Naive B cell (primary cell): ENCODE data around the gene ATP8B1. TPM values are rescaled to one million over a fixed set of nuclear protein-coding genes. Genes with fewer than 3 reads are reported as not detected.
"Not testable (repeated sequence)": the region's sequence is repeated elsewhere in the genome, so short reads cannot be mapped to it uniquely, and the experiment has no call there.

Experiments
- ATAC-seq, 2 donors: fragments of 150-1000 bp; cut with Tn5 transposase; 2 replicates each; pipeline ENCODE4 v1.10.0; 2021; ENCODE audit warnings: low read depth in 2 of 2, mild to moderate bottlenecking in 2 of 2, moderate library complexity in 2 of 2
- DNase-seq: peaks from one replicate; pipeline ENCODE4 v3.0.0; 2022
- H3K27ac Mint-ChIP-seq, 6 donors: one replicate each; pipeline ENCODE4 v1.8.0; 2020 to 2022; ENCODE audit warnings: mild to moderate bottlenecking in 6 of 6, mixed read lengths in 6 of 6, moderate library complexity in 5 of 6, inconsistent platforms in 2 of 6
- H3K27me3 Mint-ChIP-seq, 3 donors: one replicate each; pipeline ENCODE4 v1.8.0; 2021 to 2022; ENCODE audit warnings: mixed read lengths in 3 of 3, mild to moderate bottlenecking in 1 of 3
- H3K36me3 Mint-ChIP-seq, 2 donors: one replicate each; pipeline ENCODE4 v1.8.0; 2020 to 2022; ENCODE audit warnings: mixed read lengths in 2 of 2, inconsistent platforms in 1 of 2, mild to moderate bottlenecking in 1 of 2
- H3K4me1 Mint-ChIP-seq, 3 donors: one replicate each; pipeline ENCODE4 v1.8.0; 2020 to 2022; ENCODE audit warnings: mixed read lengths in 3 of 3, inconsistent platforms in 1 of 3, mild to moderate bottlenecking in 1 of 3, moderate library complexity in 1 of 3
- H3K4me3 Mint-ChIP-seq, 8 donors: one replicate each; pipeline ENCODE4 v1.8.0; 2020 to 2022; ENCODE audit warnings: mild to moderate bottlenecking in 8 of 8, mixed read lengths in 8 of 8, moderate library complexity in 8 of 8, inconsistent platforms in 2 of 8
- H3K9me3 Mint-ChIP-seq, 7 donors: one replicate each; pipeline ENCODE4 v1.8.0; 2020 to 2022; ENCODE audit warnings: mixed read lengths in 7 of 7, mild to moderate bottlenecking in 5 of 7, inconsistent platforms in 2 of 7, moderate library complexity in 1 of 7
- polyA plus RNA-seq, 6 donors: library from polyadenylated mRNA; unstranded; fragments of 300-500 nt; fragmentation: Illumina TruSeq; gene quantifications; one replicate each; pipeline ENCODE4 v1.2.3, GENCODE V29; 2021; ENCODE audit warnings: low read depth in 6 of 6

The ATP8B1 gene
- 1 to 10 TPM in 1 of 6 donors, under 1 TPM in 4, not detected in 1; 0.04 to 1.1 (median 0.37) TPM for polyA plus RNA-seq

GRCh38 chr18:57803103-57803969 lies at the start of gene ATP8B1:
Gene ATP8B1 (minus strand): TSS chr18:57803315. CDS start chr18:57731807, 71,508 bp downstream.
- Mint-ChIP-seq H3K27me3 (peaks cover 25 to 43% (median 36%) of the 10 kb centered on the region in 3 donors), H3K9me3 (no peaks in the 10 kb centered on the region), H3K4me3 (peak within 1 kb of the TSS; percentile 83 to 93 (median 88)), H3K36me3 (no peaks in the 10 kb centered on the region), H3K27ac (peak within 1 kb of the TSS in 1 of 6 donors; percentile 56), H3K4me1 (peaks cover 15 to 27% (median 17%) of the 10 kb centered on the region in 3 donors)
- DNase-seq (peak; percentile 20), ATAC-seq (peak; percentile 62 to 67)

- peaks cover 0 to 7% (median 0%) of the 10 kb centered on the region in 3 donors for H3K27me3 Mint-ChIP-seq
- peak overlapping the region in 1 of 6 donors; percentile 4 for H3K27ac Mint-ChIP-seq
- ATAC-seq (no peak), DNase-seq (no peak)
- no peaks in the 10 kb centered on the region for H3K36me3 Mint-ChIP-seq
- H3K4me1 Mint-ChIP-seq: peaks cover 0 to 5% (median 4%) of the 10 kb centered on the region in 3 donors
- no peak overlapping the region for H3K4me3 Mint-ChIP-seq
- peaks cover 0 to 9% (median 0%) of the 10 kb centered on the region in 7 donors for H3K9me3 Mint-ChIP-seq
Observed at GRCh38 chr18:57850063-57850462, 46.9 kb upstream of the ATP8B1 start.

GRCh38 chr18:57848374-57848773 lies 45.3 kb upstream of the ATP8B1 start:
- H3K27ac Mint-ChIP-seq, H3K9me3 Mint-ChIP-seq, H3K4me1 Mint-ChIP-seq, ATAC-seq, H3K36me3 Mint-ChIP-seq, DNase-seq, H3K4me3 Mint-ChIP-seq: not testable (repeated sequence)
- H3K27me3 Mint-ChIP-seq: peaks cover 0 to 11% (median 0%) of the 10 kb centered on the region in 3 donors

GRCh38 chr18:57847431-57847830 lies 44.3 kb upstream of the ATP8B1 start:
- H3K4me3 Mint-ChIP-seq, H3K4me1 Mint-ChIP-seq, ATAC-seq, H3K9me3 Mint-ChIP-seq, DNase-seq, H3K36me3 Mint-ChIP-seq: not testable (repeated sequence)
- Mint-ChIP-seq H3K27me3 (peaks cover 0 to 16% (median 0%) of the 10 kb centered on the region in 3 donors), H3K27ac (peak overlapping the region in 1 of 6 donors; percentile 16)

- peaks cover 0 to 9% (median 0%) of the 10 kb centered on the region in 7 donors for H3K9me3 Mint-ChIP-seq
- H3K36me3 Mint-ChIP-seq: no peaks in the 10 kb centered on the region
- ATAC-seq: no peak
- peaks cover 0 to 13% (median 4%) of the 10 kb centered on the region in 3 donors for H3K4me1 Mint-ChIP-seq
- H3K27ac Mint-ChIP-seq: no peak overlapping the region
- H3K27me3 Mint-ChIP-seq: peaks cover 0 to 16% (median 0%) of the 10 kb centered on the region in 3 donors
- DNase-seq: no peak
- no peak overlapping the region for H3K4me3 Mint-ChIP-seq
Observed at GRCh38 chr18:57846258-57846657, 43.1 kb upstream of the ATP8B1 start.

GRCh38 chr18:57845605-57846074 lies 42.5 kb upstream of the ATP8B1 start:
- no peaks in the 10 kb centered on the region for H3K36me3 Mint-ChIP-seq
- H3K27me3 Mint-ChIP-seq: peaks cover 0 to 16% (median 0%) of the 10 kb centered on the region in 3 donors
- H3K4me1 Mint-ChIP-seq: peaks cover 0 to 18% (median 4%) of the 10 kb centered on the region in 3 donors
- H3K4me3 Mint-ChIP-seq: no peak overlapping the region
- DNase-seq (no peak), ATAC-seq (no peak)
- H3K27ac Mint-ChIP-seq: no peak overlapping the region
- peaks cover 0 to 9% (median 0%) of the 10 kb centered on the region in 7 donors for H3K9me3 Mint-ChIP-seq

GRCh38 chr18:57844319-57844718 lies 41.2 kb upstream of the ATP8B1 start:
- Mint-ChIP-seq H3K36me3 (no peaks in the 10 kb centered on the region), H3K27me3 (peaks cover 0 to 16% (median 0%) of the 10 kb centered on the region in 3 donors), H3K4me3 (no peak overlapping the region), H3K9me3 (no peaks in the 10 kb centered on the region), H3K4me1 (peaks cover 0 to 23% (median 4%) of the 10 kb centered on the region in 3 donors), H3K27ac (no peak overlapping the region)
- ATAC-seq: no peak
- no peak for DNase-seq

GRCh38 chr18:57843386-57843785 lies 40.3 kb upstream of the ATP8B1 start:
- Mint-ChIP-seq H3K27ac (peak overlapping the region in 2 of 6 donors; percentile 15 to 58), H3K4me1 (peaks cover 4 to 27% (median 8%) of the 10 kb centered on the region in 3 donors), H3K36me3 (no peaks in the 10 kb centered on the region), H3K9me3 (no peaks in the 10 kb centered on the region), H3K27me3 (peaks cover 0 to 16% (median 0%) of the 10 kb centered on the region in 3 donors), H3K4me3 (no peak overlapping the region)
- DNase-seq: no peak
- ATAC-seq: no peak

- peaks cover 0 to 13% (median 6%) of the 10 kb centered on the region in 7 donors for H3K9me3 Mint-ChIP-seq
- no peak overlapping the region for H3K4me3 Mint-ChIP-seq
- H3K4me1 Mint-ChIP-seq: peaks cover 13 to 42% (median 17%) of the 10 kb centered on the region in 3 donors
- ATAC-seq: no peak
- no peak for DNase-seq
- no peak overlapping the region for H3K27ac Mint-ChIP-seq
- peaks cover 0 to 8% (median 0%) of the 10 kb centered on the region in 3 donors for H3K27me3 Mint-ChIP-seq
- H3K36me3 Mint-ChIP-seq: peaks cover 0 to 7% of the 10 kb centered on the region in 2 donors
Observed at GRCh38 chr18:57841568-57841967, 38.5 kb upstream of the ATP8B1 start.

GRCh38 chr18:57839942-57840381 lies 36.8 kb upstream of the ATP8B1 start:
- Mint-ChIP-seq H3K4me1 (peaks cover 14 to 45% (median 15%) of the 10 kb centered on the region in 3 donors), H3K4me3 (no peak overlapping the region), H3K36me3 (peaks cover 0 to 10% of the 10 kb centered on the region in 2 donors), H3K27me3 (peaks cover 0 to 8% (median 0%) of the 10 kb centered on the region in 3 donors), H3K27ac (peak overlapping the region in 1 of 6 donors; percentile 42), H3K9me3 (peaks cover 0 to 15% (median 6%) of the 10 kb centered on the region in 7 donors)
- no peak for DNase-seq
- no peak for ATAC-seq

- DNase-seq: peak; percentile 58
- peak overlapping the region; percentile 27 to 86 (median 52) for H3K4me3 Mint-ChIP-seq
Observed at GRCh38 chr18:57837917-57838548, 34.9 kb upstream of the ATP8B1 start.

GRCh38 chr18:57836557-57836956 lies 33.4 kb upstream of the ATP8B1 start:
- Mint-ChIP-seq H3K4me1 (peaks cover 32 to 73% (median 39%) of the 10 kb centered on the region in 3 donors), H3K36me3 (peaks cover 0 to 21% of the 10 kb centered on the region in 2 donors), H3K27ac (peak overlapping the region in 5 of 6 donors; percentile 44 to 88 (median 73)), H3K27me3 (no peaks in the 10 kb centered on the region), H3K9me3 (peaks cover 0 to 27% (median 11%) of the 10 kb centered on the region in 7 donors), H3K4me3 (peak overlapping the region in 1 of 8 donors; percentile 41)
- DNase-seq (no peak), ATAC-seq (no peak)

More at GRCh38 chr18:57837917-57838548, 34.9 kb upstream of the ATP8B1 start:
- H3K27ac Mint-ChIP-seq: peak overlapping the region; percentile 51 to 88 (median 82)
- peak; percentile 91 to 95 for ATAC-seq
- H3K36me3 Mint-ChIP-seq: peaks cover 0 to 10% of the 10 kb centered on the region in 2 donors
- peaks cover 0 to 1% (median 0%) of the 10 kb centered on the region in 3 donors for H3K27me3 Mint-ChIP-seq
- peaks cover 22 to 64% (median 28%) of the 10 kb centered on the region in 3 donors for H3K4me1 Mint-ChIP-seq
- peaks cover 0 to 15% (median 7%) of the 10 kb centered on the region in 7 donors for H3K9me3 Mint-ChIP-seq

GRCh38 chr18:57835904-57836303 lies 32.8 kb upstream of the ATP8B1 start:
- Mint-ChIP-seq H3K27me3 (no peaks in the 10 kb centered on the region), H3K4me1 (peaks cover 35 to 73% (median 43%) of the 10 kb centered on the region in 3 donors), H3K27ac (peak overlapping the region in 1 of 6 donors; percentile 20), H3K9me3 (peaks cover 0 to 29% (median 13%) of the 10 kb centered on the region in 7 donors), H3K4me3 (peak overlapping the region in 2 of 8 donors; percentile 25 to 59), H3K36me3 (peaks cover 0 to 24% of the 10 kb centered on the region in 2 donors)
- DNase-seq (no peak), ATAC-seq (no peak)
